NCI-H146 (cell line): Measurements from ENCODE around the gene MED15.
"Not testable (repeated sequence)": the region's sequence is repeated elsewhere in the genome, so short reads cannot be mapped to it uniquely, and the experiment has no call there.

Source experiments
- DNase-seq: peaks from one replicate; lab custom pipeline; 2025; lab: John Stamatoyannopoulos, UW

MED15 gene

DNA sequence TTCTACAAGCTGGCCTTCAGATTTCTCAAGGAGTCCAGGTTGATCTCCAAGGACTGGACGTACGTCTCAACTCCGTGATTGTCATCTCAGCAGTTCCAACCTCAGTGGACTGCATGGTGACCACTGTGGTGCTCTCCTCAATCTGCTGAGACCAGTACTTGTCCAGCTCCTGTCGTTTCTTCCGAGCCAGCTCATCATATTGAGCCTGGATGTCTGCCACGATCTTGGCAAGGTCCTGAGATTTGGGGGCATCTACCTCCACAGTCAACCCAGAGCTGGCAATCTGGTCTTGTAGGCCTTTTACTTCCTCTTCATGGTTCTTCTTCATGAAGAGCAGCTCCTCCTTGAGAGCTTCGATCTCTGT is 24.3 kb upstream of the MED15 start:
- not testable (repeated sequence) for DNase-seq

GRCh38 chr22:20483771-20484170 is 23.6 kb upstream of the MED15 start:
- DNase-seq = no peak

GRCh38 chr22:20484948-20485683 is 22.3 kb upstream of the MED15 start:
- DNase-seq = no peak

- DNase-seq = no peak
Measured at GRCh38 chr22:20486229-20486628, 21.2 kb upstream of the MED15 start.

- no peak for DNase-seq
Measured at GRCh38 chr22:20487715-20488114, 19.7 kb upstream of the MED15 start.

DNA sequence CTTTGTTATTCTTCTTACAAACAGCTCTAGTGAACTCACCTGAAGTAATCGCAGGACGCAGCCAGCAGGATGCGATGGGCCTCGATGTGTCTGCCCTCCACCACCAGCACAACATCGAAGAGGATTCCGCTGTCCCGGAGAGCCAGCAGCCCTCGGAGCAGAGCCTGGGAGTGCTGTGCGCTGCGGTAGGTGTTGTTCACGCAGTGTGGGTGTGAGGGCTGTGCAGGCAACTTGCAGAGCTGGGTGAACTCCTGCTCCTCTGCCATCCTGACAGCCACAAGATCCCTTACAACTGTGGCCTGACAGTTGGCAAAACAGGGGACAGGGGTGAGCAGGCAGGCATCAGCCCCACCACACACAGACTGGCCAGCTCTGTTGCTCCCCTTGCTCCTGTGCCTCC is 18.5 kb upstream of the MED15 start:
- no peak for DNase-seq

- no peak for DNase-seq
Measured at GRCh38 chr22:20490183-20490940, 17.0 kb upstream of the MED15 start.

- DNase-seq = no peak
Measured at GRCh38 chr22:20490941-20491307, 16.5 kb upstream of the MED15 start.

- DNase-seq = no peak
Measured at GRCh38 chr22:20491346-20491745, 16.1 kb upstream of the MED15 start.

GRCh38 chr22:20494978-20495860 is 12.2 kb upstream of the MED15 start, which contains the start of gene KLHL22:
Gene KLHL22 (minus strand): TSS chr22:20495795. CDS start chr22:20489211, 6,584 bp downstream.
- peak; percentile 64 for DNase-seq

GRCh38 chr22:20495861-20496681 is 11.3 kb upstream of the MED15 start:
- DNase-seq = peak; percentile 89

DNA sequence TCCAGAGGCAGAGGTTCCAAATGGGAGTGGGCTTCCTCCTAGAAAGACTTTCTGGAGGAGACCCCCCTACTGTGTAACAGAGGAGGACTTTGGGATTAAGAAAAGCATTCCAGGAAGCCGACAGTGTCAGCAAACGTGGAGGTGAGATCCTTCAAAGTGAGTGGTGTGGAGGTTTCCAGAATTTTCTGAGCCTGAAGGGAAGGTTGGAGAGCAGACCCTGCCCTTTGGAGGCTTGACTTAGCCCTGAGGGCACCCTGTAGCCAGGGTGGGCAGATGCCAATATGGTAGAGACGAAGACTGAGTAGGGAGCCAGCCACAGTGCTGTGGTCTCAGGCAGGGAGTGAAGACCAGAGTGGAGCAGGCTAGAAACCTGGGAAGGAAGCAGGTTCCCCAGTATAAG is 10.0 kb upstream of the MED15 start:
- no peak for DNase-seq

GRCh38 chr22:20498913-20499312 is 8.5 kb upstream of the MED15 start:
- DNase-seq = no peak

DNA sequence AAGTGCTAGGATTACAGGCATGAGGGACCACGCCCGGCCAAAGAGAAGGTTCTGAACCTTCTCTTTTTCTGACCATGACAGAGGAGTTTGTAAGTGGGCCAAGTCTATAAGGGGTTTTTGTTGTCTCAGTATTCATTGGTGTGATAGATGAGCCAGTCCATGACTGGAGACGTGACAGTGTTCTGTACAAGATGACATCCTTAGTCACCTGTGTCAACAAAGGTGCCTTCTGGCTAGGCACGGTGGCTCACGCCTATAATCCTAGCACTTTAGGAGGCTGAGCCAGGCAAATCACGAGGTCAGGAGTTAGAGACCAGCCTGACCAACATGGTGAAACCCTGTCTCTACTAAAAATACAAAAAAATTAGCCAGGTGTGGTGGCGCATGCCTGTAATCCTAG is 7.6 kb upstream of the MED15 start:
- DNase-seq = no peak

- no peak for DNase-seq
Measured at GRCh38 chr22:20503816-20504215, 3.6 kb upstream of the MED15 start.

GRCh38 chr22:20504293-20504922 is 3.0 kb upstream of the MED15 start:
- not testable (repeated sequence) for DNase-seq

GRCh38 chr22:20506543-20507252 is 712 bp upstream of the MED15 start:
- no peak for DNase-seq

DNA sequence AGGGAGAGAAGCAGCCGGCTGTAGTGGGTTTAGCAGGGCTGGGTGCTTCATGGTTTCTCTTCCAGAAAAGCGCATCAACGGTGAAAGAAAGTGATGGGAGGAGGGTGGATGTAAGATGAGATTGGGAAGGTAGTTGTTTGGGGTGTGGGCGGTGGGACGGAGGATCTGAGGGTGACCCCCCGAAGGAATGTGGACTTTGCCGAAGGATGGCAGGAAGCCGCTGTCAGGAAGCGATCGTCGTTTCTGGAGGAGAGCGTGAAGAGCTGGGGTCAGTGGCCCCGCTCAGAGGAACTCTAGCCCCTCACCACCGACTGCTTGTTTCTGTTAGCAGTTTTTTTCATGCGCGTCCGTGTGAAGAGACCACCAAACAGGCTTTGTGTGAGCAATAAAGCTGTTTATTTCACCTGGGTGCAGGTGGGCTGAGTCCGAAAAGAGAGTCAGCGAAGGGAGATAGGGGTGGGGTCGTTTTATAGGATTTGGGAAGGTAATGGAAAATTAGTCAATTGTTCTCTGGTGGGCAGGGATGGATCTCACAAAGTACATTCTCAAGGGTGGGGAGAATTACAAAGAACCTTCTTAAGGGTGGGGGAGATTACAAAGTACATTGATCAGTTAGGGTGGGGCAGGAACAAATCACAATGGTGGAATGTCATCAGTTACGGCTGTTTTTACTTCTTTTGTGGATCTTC is 801 bp downstream of the MED15 start:
- not testable (repeated sequence) for DNase-seq

GRCh38 chr22:20508815-20509271 is 1.4 kb downstream of the MED15 start:
- DNase-seq = no peak
